ENCODE results near the gene KCNN4. TPM values are rescaled to one million over a fixed set of nuclear protein-coding genes. Genes with fewer than 3 reads are reported as not detected.

Gene KCNN4
- total and polyA plus RNA-seq, 10 of the 15 experiments (the other 5 are each of a cell fraction or from before 2014, with no cell fraction given), result 1.4 to 112 (median 77.9) TPM

GRCh38 chr19:43777163-43777695, 3.5 kb downstream of the KCNN4 start (continued):
- TF ChIP-seq SKIL (IDR thresholded peaks at IDR 0.05; ENCODE audit: low read depth, poor library complexity, severe bottlenecking) (peak; percentile 37), SMARCA5 (IDR thresholded peaks at IDR 0.05) (peak; percentile 70; the same call in 1 of the 2 replicates), EED (IDR thresholded peaks at IDR 0.05; ENCODE audit: low read depth) (peak; percentile 51; the same call in 1 of the 2 replicates)

GRCh38 chr19:43776286-43776685, 4.5 kb downstream of the KCNN4 start:
- H2AFZ ChIP-seq (ENCODE audit: control insufficient read depth, low read depth, low read length), result no peak overlapping the region
- peak; percentile 29 for ATAC-seq

More at GRCh38 chr19:43776286-43776685, 4.5 kb downstream of the KCNN4 start:
- no TSS peak for BruUV-seq (replicated peaks)
- Histone ChIP-seq H3K4me1 (ENCODE audit: control insufficient read depth, insufficient read depth, low read length) (peaks cover 34% of the 10 kb centered on the region), H3K27me3 (replicated peaks in 1 of 2; ENCODE audit: control insufficient read depth in 2 of 2, insufficient read depth in 2 of 2, low read length in 1 of 2) (no peaks in the 10 kb centered on the region), H3K4me2 (ENCODE audit: control insufficient read depth, insufficient read depth) (peak overlapping the region; percentile 96), H3K36me3 (ENCODE audit: control insufficient read depth in 2 of 2, insufficient read depth in 2 of 2, low read length in 1 of 2) (peaks cover 17 to 23% of the 10 kb centered on the region in 2 experiments), H3K79me2 (ENCODE audit: control insufficient read depth, insufficient read depth, low read length) (peaks cover 62% of the 10 kb centered on the region), H3K9ac (ENCODE audit: control insufficient read depth, insufficient read depth, low read length) (peak overlapping the region; percentile 64), H3K4me3 (peak overlapping the region; percentile 100; the same call in 1 of the 2 replicates), H4K20me1 (ENCODE audit: control insufficient read depth, insufficient read depth) (no peaks in the 10 kb centered on the region), H3K9me3 (replicated peaks; ENCODE audit: control insufficient read depth, insufficient read depth, low read length) (no peaks in the 10 kb centered on the region), H3K27ac (ENCODE audit: control insufficient read depth, insufficient read depth) (peak overlapping the region; percentile 95)
- DNase-seq (ENCODE audit: low read depth, low spot score) (no peak), FAIRE-seq (no peak)
- ChIA-PET POLR2A (interaction anchor here (0.7 to 8.4 kb wide), 5 partner anchors 16 to 1219 kb away, joined by 3 to 389 read pairs (median 13); partner anchors contain the start of gene SMG9), RAD21 (ENCODE audit: unreplicated experiment) (interaction anchor here (1.3 to 7.4 kb wide), 5 partner anchors 11 to 107 kb away, joined by 4 to 148 read pairs (median 117); partner anchors contain the start of genes PLAUR, SMG9 and ZNF283), CTCF (interaction anchor here (0.7 to 9.2 kb wide), 7 partner anchors 8 to 108 kb away, joined by 3 to 324 read pairs (median 6); partner anchors contain the start of gene SMG9), SMC1A (ENCODE audit: uncharacterized antibody, unreplicated experiment) (interaction anchor here (1.5 to 8.3 kb wide), 4 partner anchors 16 to 107 kb away, joined by 5 to 325 read pairs (median 56); partner anchors contain the start of genes PLAUR and SMG9)
- in situ Hi-C loops (cut with MboI) (no loop called here), intact Hi-C loops (cut with micrococcal nuclease; ENCODE audit: unreplicated experiment) (no loop called here)
- no peak for TF ChIP-seq SREBF2 (IDR thresholded peaks at IDR 0.05; ENCODE audit: low read length)
- peak; percentile 70; the same call in 1 of the 2 replicates for TF ChIP-seq HDGF (IDR thresholded peaks at IDR 0.05)
- 28% methylated on average over 11 of the region's 11 CpGs for WGBS (ENCODE audit: insufficient coverage, insufficient replicate concordance, low lambda C conversion rate, missing lambda C conversion rate)
